DMS114 treated with DMSO at 0.1 percent for 48 hours (cell line): Measurements from ENCODE around the gene DSG4.

Experiments used
- DNase-seq: peaks from one replicate; lab custom pipeline; 2025; ENCODE audit not compliant: unreplicated experiment; lab: John Stamatoyannopoulos, UW

DSG4 gene

DNA sequence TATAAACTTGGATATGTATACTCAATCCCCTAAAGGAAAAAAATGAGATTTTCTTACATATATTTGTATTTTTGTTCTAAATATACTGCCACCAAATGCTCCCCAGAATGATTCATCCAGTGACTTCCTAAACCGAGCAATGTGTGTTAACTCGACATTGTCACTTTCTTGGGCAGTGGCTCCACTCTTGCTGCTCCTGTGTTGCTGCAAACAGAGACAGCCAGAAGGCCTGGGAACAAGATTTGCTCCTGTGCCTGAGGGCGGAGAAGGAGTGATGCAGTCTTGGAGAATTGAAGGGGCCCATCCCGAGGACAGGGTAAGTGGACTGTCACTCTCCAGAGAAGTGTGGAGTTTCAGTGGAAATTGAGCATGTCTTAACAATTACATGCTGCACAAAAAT lies 32.7 kb downstream of the DSG4 start:
- DNase-seq: no peak

DNA sequence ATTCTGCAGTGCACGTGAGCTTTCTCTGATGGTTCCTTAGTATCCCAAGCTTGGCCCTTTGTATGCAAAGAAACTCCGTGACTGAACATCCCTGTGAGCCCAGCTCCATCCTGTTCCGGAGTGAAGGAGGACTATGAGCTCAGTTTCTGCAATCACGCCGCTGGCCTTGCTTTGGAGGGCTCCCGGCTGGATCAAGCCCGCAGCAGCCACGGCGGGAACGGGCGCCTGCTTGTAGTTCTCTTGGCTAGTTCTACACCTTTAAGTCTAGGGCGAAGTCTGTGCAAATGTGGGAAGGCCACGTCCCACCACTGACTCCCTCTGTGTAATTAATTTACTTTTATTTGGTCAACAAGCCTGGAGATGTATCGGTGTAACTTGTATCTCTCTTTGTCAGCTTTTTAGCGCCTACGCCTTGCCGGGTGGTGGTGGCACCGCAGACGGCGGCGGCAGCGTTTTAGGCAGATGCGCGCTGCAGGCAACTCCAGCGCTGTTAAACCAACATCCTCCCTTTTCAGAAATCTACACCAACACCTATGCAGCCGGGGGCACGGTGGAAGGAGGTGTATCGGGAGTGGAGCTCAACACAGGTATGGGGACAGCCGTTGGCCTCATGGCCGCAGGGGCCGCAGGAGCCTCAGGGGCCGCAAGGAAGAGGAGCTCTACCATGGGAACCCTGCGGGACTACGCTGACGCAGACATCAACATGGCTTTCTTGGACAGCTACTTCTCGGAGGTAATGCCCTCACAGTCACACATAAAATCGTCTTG lies 34.3 kb downstream of the DSG4 start:
- DNase-seq: no peak

DNA sequence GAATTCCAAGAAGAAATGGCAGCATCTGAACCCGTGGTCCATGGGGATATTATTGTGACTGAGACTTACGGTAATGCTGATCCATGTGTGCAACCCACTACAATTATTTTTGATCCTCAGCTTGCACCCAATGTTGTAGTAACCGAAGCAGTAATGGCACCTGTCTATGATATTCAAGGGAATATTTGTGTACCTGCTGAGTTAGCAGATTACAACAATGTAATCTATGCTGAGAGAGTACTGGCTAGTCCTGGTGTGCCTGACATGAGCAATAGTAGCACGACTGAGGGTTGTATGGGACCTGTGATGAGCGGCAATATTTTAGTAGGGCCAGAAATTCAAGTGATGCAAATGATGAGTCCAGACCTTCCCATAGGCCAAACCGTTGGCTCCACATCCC lies 36.6 kb downstream of the DSG4 start:
- DNase-seq: no peak

DNA sequence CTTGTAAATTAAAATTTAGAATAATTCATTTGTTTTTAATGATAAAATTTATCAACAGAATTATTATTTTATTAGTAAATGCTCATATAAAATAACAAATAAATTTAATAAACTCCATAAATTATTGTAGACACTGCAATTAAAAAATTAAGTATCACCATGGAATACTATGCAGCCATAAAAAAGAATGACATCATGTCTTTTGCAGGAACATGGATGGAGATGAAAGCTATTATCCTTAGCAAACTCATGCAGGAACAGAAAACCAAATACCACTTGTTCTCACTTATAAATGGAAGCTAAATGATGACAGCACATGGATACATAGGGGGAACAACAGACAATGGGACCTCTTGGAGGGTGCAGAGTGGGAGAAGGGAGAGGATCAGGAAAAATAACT lies 41.3 kb downstream of the DSG4 start:
- no peak for DNase-seq

DNA sequence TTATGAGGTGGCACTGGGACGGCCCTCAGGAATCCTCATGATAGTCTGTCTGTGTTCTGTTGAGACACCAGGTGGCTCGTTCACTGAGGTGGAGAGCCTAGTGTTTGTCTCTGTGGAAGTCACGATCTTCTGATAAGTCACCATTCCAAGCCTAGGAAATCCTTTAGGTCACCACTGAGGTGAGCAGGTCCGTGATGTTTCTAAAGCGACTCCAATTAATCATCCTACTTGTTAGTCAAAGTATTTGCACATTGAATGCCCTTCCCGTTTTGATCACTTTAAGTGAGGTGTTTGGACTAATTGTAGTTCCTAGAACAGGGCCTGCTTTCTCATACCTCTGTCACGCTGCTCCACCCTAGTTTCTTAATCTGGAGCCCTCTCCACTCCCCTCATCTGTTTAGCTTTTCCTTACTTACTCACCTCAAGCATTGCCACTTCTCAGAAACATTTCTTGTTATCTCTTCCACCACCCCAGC lies 42.9 kb downstream of the DSG4 start:
- DNase-seq: no peak

DNA sequence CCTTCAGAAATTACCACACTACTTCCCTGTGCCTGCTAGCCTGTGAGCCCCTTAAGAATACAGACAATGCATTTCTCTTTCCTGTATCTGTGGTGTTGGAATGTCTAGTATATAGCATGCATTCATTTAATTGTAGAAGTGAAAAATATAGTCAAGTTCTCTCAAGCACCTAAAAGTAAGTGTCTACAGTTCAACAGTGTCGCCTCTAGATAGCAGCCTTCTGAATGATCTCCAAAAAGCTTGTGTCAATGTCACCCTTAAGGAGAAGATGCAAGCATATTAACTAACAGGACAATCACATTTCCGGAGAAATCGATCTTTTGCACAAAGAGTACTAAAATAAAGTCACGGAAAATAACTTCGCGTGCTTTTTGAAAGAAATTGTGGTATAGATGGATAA lies 43.5 kb downstream of the DSG4 start:
- DNase-seq: no peak

DNA sequence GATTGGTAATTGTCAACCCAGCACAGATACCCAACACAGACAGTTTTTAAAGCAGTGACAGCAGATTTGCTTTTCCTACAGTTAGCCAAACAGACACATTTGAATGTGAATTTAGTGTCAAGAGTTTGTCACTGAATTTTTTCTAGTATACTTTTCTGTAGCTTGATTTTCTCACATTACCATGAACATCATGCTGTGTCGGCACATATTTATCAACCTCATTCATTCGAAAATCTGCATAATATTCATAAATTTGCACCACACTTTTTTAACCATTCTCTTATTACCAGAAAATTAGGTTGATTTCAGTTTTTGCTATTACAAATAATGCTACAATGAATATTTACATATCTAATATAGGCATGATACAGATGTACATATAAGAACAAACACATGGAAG lies 43.9 kb downstream of the DSG4 start:
- DNase-seq: no peak

DNA sequence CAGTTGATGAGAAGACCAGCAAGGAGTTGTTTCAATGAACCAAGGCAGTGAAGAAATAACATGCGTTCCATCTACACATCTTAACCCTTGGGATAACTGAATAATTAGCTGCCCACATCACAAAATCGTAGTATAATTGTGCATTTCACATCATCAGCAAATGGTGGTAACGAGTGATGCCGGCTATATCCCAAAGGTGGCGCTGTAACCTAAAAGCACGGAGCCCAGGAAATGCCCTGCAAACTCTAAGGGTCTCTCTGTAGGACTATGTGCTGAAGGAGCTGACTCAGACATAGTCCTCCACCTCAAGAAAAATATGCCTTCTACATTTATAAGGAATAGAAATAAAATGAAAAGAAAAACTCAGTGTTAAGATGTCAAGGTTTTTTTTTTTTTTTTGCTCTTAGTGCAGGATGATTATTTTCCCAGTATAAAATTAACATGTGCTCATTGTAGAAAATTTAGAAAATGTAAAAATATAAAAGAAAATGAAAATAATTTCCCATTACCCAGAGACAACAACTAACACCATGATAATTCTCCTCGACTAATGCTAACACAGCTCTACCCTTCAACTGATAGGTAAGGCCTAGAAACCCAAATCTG lies 47.9 kb downstream of the DSG4 start:
- DNase-seq: no peak

DNA sequence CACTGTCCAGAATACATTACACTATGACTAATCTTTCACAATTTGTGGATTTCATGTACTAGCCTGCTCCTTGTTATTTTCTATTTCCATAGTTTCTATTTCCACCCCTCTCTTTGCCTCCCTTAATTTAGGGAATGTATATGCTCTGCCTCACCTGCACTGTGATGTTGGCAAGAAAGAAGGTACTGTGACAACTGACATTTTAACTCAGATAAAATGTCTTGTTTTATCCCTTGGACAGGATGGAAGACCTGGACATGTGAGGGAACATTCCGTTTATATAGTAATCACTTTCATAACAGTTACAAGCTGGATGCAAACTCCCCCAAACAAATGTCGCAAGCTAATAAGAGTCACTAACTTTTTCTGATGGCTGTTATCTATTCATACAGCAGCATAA lies 49.4 kb downstream of the DSG4 start:
- no peak for DNase-seq

DNA sequence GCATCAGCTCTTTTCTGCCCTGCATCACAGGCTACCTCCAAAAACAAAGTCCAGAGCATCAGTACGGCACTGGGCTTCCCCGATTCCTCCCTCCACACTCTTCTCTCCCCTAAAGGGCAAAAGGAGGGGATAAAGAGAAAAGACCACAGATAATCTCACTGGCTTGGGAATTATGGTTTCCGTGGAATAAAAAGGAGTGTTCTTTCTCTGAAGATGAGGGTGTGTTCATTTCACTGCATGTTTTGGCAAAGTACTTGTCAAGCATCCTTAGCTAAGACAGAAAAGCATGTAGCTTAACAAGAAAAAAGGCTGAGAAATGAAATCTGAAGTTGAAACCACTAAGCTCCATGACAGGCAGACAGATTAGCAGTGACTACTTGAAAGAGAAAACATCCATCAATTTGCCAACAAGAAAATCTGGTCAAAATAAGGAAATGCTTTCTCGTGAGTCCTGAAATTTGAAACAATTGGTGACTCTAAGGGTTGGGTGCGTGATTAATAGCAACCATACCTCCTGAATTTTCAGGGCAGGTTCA lies 50.4 kb downstream of the DSG4 start:
- no peak for DNase-seq

DNA sequence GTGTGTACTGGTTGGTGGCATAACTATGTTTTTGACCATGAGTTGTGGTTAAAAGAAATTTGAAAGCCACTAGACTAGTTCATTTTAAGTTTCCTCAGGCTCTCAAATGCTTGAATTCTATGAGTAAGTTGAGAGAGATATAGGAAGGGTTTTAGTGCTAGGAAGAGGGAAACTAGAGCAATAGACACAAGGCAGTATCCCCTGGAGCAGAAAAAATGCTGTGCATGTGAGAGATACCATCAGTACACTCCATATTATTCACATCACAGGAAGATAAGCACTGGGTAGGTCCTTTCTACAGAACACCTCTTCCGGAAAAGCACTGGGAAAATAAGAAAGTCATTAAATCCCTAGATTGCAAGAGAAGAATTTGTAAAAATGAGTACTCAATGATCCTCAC lies 51.6 kb downstream of the DSG4 start:
- DNase-seq: no peak

DNA sequence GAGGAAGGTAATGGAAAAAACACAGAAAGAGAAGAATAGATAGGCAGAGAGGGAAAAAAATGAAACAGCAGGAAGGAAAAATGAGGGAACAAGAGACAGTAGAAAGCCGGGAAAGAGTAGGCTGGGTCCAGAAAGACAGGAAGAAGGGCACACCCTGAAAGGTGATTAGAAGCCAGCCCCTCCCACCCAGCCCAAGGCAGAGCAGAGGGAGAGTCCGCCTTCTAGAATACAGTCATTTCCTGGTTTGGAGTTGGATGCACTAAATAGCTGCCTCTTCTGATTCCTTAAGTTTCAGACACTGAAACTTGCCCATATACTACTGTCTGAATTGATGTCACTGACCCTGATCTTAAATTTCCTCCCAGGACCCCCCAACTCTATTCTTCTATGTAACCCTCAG lies 53.0 kb downstream of the DSG4 start:
- DNase-seq: no peak

DNA sequence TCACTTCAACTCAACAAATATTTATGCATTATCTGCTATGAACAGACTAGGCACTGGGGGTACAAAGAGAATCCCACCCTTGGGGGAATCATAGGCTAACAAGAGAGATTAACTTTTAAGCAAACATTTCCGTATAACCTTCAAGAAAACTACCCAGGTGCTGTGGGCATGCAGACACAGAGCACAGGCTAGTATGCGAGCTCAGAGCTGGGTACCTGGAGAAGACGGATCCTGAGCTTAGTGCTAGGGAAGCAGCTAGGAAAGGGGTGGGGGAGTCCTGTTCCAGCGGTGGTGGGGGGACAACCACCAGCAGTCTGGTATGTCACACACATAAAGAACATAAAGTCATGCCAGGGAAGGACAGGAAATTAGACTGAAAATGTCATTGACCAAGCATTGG lies 53.5 kb downstream of the DSG4 start:
- DNase-seq: no peak

DNA sequence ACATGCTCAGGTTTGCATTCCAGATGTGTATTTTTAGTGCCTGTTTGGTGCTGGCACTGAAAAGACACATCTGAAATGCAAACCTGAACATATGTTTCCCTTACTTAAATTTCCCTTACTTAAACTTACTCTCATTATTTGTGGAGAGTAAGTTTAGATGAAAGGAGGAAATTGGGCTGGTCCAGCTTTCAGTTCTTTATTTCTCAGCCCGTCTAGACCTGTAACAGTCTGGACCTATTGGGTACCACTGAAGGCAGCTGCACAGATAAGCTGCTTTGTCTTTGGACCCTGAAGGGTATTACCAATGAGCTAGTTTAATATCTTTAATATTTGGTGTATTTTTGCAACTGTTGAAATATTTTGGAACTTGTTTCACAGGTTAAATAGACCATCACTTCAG lies 54.0 kb downstream of the DSG4 start:
- no peak for DNase-seq

DNA sequence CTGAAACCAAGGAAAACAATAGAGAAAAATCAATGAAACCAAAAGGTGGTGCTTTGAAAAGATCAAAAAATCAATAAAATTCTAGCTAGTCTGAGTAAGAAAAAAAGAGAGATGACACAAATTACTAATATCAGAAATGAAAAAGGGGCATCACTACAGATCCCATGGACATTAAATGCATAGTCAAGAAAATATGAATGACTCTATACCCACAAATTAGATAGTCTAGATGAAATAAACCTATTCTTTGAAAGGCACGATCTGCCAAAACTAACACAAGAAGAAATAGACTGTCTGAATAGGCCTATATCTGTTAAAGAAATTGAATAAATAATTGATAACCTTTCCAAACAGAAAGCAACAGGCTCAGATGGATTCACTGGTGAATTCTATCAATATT lies 55.7 kb downstream of the DSG4 start:
- DNase-seq: no peak

DNA sequence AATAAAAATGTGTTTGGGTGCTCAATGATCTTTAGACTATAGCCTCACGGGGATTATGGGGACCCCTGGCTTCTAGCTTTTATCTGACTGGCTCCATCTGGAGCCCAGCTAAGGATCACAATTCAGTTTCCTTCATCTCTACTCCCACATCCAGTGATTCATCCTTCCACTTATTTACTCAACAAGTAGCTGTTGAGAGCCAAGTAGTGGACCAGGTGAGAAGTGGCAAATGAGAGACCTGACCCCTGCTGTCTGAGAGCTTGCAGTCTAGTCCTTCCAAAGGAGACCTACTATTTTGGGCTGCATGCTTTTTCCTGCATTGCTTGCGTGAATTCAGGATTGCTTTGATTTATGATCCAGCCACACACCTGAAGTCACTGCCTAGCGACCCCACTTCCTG lies 60.2 kb downstream of the DSG4 start:
- no peak for DNase-seq

DNA sequence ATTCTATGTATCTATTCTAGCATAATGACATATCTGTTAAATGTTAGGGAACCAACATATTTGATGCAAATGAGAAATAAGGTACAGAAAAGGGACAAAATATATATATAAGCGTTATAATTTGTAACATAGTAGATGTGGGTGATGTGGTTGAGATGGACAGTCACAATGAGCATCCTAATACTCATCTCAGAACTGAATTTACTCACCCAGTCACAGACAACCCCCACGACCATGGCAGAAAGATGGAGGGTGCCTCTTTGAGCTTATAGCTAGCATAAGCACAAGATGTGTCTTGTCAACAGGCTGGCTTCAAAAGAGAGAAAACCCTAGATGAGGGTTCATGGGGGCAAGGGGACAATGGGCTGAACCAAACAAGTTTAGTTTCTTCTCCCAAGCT lies 61.8 kb downstream of the DSG4 start:
- no peak for DNase-seq

DNA sequence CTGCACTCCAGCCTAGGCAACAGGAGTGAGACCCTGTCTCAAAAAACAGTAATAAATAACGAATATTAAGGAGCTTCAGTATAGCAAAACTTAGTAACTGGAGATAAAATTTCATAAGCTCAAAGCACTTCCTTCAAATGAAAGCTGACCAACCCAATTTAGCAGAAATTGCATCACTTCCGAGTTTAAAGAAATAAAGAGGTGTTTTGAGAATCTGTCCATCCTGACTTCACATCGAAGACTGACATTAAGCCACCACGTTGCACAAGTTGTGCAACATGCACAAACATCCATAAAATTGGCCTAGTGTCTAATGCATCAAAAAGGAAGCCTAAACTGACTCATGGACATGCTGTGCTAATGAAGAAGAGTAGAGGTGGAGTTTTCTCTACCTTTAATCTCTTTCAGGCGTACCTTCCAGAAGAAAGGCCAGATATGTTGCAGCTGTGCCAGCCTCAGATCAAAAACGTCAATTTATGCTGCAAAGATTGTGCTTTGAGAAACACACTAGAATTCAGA lies 63.3 kb downstream of the DSG4 start:
- DNase-seq: no peak

DNA sequence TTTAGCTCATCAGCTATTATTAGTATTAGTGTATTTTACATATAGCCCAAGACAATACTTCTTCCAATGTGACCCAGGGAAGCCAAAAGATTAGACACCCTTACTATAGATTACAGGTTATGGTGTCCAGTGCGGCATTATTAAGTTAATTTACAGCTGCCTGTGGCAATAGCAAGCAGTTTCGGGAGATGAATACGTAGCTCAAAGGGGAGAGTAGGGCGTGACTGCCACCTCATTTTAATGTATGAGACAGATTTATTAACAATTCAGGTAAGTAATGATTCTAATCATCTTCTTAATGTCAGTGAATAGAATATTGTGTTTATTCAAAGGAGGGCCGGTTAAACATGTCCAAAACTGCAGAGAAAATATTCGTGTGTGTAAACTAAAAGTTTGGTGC lies 64.2 kb downstream of the DSG4 start:
- no peak for DNase-seq

DNA sequence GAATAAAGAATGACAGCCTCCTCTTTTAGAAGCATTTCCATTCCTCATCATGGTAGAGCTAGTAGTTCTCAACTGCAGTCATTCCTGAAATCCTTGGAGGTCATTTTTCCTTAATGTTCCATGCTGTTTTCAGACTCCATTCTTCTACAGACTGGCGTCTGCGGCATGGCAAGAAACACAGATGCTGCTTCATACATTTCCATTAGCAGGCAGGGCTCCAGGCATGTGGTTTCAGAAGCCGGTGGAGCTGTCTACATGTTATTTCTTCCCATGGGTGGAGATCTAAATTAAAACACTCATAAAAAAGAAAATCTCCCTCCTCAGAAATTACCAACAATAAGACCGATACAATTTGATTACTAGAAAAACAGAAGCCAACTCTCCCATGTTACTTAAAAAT lies 64.9 kb downstream of the DSG4 start:
- no peak for DNase-seq

DNA sequence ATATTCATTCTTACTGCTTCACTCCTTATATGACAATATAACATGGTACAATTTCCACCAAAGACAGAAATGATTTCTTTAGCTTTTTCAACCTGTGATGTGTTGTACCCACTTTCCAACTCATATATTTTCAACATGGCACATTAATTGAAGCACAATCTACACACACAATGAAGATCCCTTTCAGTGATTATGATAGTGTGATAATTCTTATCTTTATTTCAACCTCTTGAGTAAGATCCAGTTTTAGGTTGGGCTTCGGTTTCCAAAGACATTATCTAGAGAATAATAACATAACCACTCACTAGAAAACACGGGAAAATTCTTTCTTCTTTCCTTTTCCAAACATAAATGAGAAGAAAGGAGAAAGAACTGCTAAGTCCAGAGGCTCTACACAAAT lies 67.6 kb downstream of the DSG4 start:
- no peak for DNase-seq

DNA sequence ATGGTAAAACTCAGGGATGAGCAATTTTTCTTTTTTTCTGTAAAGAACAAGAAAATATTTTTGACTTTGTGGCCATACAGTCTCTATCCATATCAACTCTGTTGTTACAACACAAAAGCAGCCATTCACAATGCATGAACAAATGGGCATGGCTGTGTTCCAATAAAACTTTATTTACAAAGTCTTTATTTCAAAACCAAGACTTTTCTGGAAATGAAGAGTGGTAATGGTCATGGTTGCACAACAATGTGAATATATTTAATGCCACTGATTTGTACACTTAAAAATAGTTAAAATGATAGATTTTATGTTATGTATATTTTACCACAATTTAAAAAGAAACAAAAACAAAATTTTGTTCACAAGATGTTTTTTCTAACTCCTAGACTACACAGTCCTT lies 69.3 kb downstream of the DSG4 start:
- DNase-seq: no peak

DNA sequence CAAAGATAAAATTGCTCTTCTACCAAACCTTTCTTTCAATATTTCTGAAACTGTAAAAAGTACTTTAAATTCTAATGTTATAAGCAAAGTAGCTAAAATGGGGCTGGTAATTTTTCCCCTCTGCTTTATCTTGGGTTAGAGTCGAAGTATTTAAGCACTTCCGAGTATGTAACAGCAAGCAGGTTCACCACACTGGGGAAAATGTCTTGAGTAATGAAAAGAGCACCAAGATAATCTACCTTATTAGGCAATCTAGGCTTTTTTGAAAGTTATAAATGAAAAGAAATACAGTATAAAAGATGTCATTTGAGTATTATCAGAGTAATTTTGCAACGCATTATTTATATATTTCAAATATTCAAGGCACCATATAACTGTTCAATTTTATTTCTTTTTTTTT lies 70.3 kb downstream of the DSG4 start:
- DNase-seq: no peak
